Muscle of leg (tissue), 11 donors: ENCODE results near the gene HMGCS1. TPM values are rescaled to one million over a fixed set of nuclear protein-coding genes. Genes with fewer than 3 reads are reported as not detected.

Source experiments
- DNase-seq: peaks from one replicate; pipeline ENCODE4 v3.0.0; 2013
- H3K27ac ChIP-seq: one replicate; pipeline ENCODE4 v1.5.1; 2013; ENCODE audit warnings: mild to moderate bottlenecking, low read length, control low read depth
- H3K27me3 ChIP-seq: one replicate; pipeline ENCODE4 v1.6.1; 2013; ENCODE audit warnings: low read length; ENCODE audit not compliant: control insufficient read depth, insufficient read depth
- H3K36me3 ChIP-seq: one replicate; pipeline ENCODE4 v1.6.1; 2013; ENCODE audit warnings: low read length; ENCODE audit not compliant: control insufficient read depth, insufficient read depth
- H3K4me1 ChIP-seq: one replicate; pipeline ENCODE4 v1.6.1; 2013; ENCODE audit warnings: low read length; ENCODE audit not compliant: control insufficient read depth, insufficient read depth
- H3K4me3 ChIP-seq: one replicate; pipeline ENCODE4 v1.5.1; 2013; ENCODE audit warnings: low read length, control low read depth
- H3K9me3 ChIP-seq: replicated peaks from 2 replicates; pipeline ENCODE4 v1.6.1; 2013; ENCODE audit warnings: low read depth, low read length; ENCODE audit not compliant: control insufficient read depth
- WGBS: methylation state at CpG from one replicate; pipeline ENCODE4 v1.1.5; 2013; ENCODE audit warnings: missing lambda C conversion rate; ENCODE audit not compliant: insufficient coverage; 5-methylcytosine and 5-hydroxymethylcytosine counted together
- polyA plus RNA-seq, 8 donors: library from polyadenylated mRNA; unstranded; fragments of 120-200 nt; gene quantifications; one replicate each; pipeline versions ENCODE4 v1.2.1 to v1.2.3, GENCODE V29; 2013; ENCODE audit warnings: inconsistent platforms in 1 of 8, low replicate concordance in 1 of 8; ENCODE audit not compliant: insufficient read length in 8 of 8, insufficient read depth in 1 of 8
- total RNA-seq: library from RNA; stranded (reverse); fragments of 120-200 nt; gene quantifications from one replicate; pipeline ENCODE4 v1.2.4, GENCODE V29; 2013

Gene HMGCS1
- total and polyA plus RNA-seq, 9 donors = 23.5 to 51.0 (median 39.5) TPM

DNA sequence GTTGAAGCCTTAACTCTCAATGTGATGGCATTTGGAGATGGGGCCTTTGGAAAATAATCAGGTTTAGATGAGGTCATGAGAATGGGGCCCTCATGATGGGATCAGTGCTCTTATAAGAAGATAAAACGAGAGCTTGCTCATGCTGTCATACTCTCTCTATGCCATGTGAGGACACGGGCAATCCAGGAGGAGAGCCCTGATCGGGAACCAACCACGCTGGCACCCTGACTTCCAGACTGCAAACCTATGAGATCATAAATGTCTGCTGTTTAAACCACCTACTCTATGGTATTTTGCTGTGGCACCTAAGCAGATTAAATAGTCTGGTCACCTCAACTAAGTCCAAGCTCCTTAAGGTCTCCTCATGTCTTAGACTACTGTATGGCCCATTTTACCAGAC lies 10.0 kb downstream of the HMGCS1 start:
- 100% methylated on average over 1 of the region's 4 CpGs for WGBS
- DNase-seq = no peak
- H3K4me3 ChIP-seq = no peak overlapping the region
- H3K36me3 ChIP-seq = peaks cover 3% of the 10 kb centered on the region
- H3K4me1 ChIP-seq = no peaks in the 10 kb centered on the region
- no peaks in the 10 kb centered on the region for H3K27me3 ChIP-seq
- no peaks in the 10 kb centered on the region for H3K9me3 ChIP-seq
- no peak overlapping the region for H3K27ac ChIP-seq

GRCh38 chr5:43302481-43302880 lies 10.7 kb downstream of the HMGCS1 start:
- DNase-seq = no peak
- WGBS = no CpG with 5 or more reads among the region's 3 CpGs
- H3K9me3 ChIP-seq = no peaks in the 10 kb centered on the region
- no peaks in the 10 kb centered on the region for H3K4me1 ChIP-seq
- H3K27ac ChIP-seq = no peak overlapping the region
- no peak overlapping the region for H3K4me3 ChIP-seq
- H3K36me3 ChIP-seq = peaks cover 3% of the 10 kb centered on the region
- no peaks in the 10 kb centered on the region for H3K27me3 ChIP-seq

DNA sequence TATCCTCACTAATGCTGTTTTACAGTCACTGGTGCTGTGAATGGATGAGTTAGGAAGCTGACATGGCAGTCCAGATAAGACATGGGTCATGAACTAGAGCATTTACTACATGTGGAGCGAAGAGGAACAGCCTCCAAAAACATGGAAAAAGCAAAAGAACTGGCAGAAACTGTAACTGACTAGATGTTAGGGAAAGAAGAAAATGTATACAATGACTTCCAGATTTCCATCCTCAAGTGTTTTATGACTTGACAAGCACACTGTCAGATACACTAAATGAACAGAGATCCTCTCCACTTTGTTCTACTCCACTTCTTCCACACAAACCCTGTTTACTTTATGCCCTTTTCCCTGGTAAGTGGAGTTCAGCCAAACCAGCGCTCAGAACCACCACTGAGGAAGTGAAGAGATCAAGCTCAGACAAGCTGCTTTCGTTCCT lies 11.5 kb downstream of the HMGCS1 start:
- Histone ChIP-seq H3K36me3 (peaks cover 9% of the 10 kb centered on the region), H3K9me3 (no peaks in the 10 kb centered on the region), H3K4me3 (no peak overlapping the region), H3K27me3 (no peaks in the 10 kb centered on the region), H3K27ac (no peak overlapping the region), H3K4me1 (no peaks in the 10 kb centered on the region)
- WGBS = 85% methylated on average over 2 of the region's 3 CpGs
- DNase-seq = peak; percentile 25

DNA sequence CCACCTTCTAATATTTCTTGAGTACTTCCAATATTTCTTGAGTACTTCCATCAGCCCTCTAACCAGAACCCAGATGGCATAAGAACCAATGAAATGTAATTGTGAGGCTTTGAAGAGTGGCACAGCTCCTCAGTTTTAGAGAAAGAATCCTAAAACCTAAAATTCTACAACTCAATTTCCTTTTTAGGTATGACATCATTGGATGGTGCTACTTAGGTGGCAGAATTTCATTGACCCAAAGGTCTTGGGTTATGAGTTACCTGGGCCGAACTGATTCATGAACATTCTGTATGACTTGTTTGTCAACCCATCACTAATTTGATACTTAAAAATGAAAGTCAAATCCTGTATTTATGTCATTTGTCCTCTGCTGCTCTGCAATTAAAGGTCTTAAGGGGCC lies 13.1 kb downstream of the HMGCS1 start:
- Histone ChIP-seq H3K36me3 (peaks cover 11% of the 10 kb centered on the region), H3K4me1 (no peaks in the 10 kb centered on the region), H3K9me3 (no peaks in the 10 kb centered on the region), H3K27me3 (no peaks in the 10 kb centered on the region), H3K27ac (no peak overlapping the region), H3K4me3 (no peak overlapping the region)
- WGBS = no CpG with 5 or more reads among the region's 1 CpG
- DNase-seq = no peak

- peaks cover 18% of the 10 kb centered on the region for H3K36me3 ChIP-seq
- 60% methylated on average over 1 of the region's 5 CpGs for WGBS
- DNase-seq = peak; percentile 15
- H3K27me3 ChIP-seq = no peaks in the 10 kb centered on the region
- no peak overlapping the region for H3K27ac ChIP-seq
- no peak overlapping the region for H3K4me3 ChIP-seq
- H3K4me1 ChIP-seq = no peaks in the 10 kb centered on the region
- no peaks in the 10 kb centered on the region for H3K9me3 ChIP-seq
Measured at GRCh38 chr5:43298443-43298842, 14.8 kb downstream of the HMGCS1 start.

DNA sequence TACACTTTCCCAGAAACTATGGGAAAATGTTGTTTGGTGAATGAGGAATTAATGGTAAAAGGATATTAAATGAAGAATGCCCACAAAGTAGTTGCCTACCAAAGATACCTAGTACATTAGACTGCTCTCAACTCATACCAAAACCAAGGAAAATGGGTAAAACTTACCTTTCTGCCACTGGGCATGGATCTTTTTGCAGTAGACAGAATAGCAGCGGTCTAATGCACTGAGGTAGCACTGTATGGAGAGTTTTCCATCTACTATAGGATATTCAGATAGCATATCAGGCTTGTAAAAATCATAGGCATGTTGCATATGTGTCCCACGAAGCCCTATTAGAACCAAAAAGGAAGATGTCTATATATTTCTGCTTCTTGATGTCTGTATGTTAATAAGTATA lies 16.4 kb downstream of the HMGCS1 start:
- no peak for DNase-seq
- peaks cover 25% of the 10 kb centered on the region for H3K36me3 ChIP-seq
- no peak overlapping the region for H3K4me3 ChIP-seq
- no CpG with 5 or more reads among the region's 2 CpGs for WGBS
- H3K4me1 ChIP-seq = no peaks in the 10 kb centered on the region
- no peaks in the 10 kb centered on the region for H3K27me3 ChIP-seq
- H3K9me3 ChIP-seq = no peaks in the 10 kb centered on the region
- H3K27ac ChIP-seq = no peak overlapping the region

GRCh38 chr5:43295202-43295601 lies 18.0 kb downstream of the HMGCS1 start:
- Histone ChIP-seq H3K27me3 (no peaks in the 10 kb centered on the region), H3K4me3 (no peak overlapping the region), H3K36me3 (peaks cover 30% of the 10 kb centered on the region), H3K27ac (no peak overlapping the region), H3K4me1 (no peaks in the 10 kb centered on the region), H3K9me3 (no peaks in the 10 kb centered on the region)
- no peak for DNase-seq
- WGBS = 67% methylated on average over 1 of the region's 2 CpGs

DNA sequence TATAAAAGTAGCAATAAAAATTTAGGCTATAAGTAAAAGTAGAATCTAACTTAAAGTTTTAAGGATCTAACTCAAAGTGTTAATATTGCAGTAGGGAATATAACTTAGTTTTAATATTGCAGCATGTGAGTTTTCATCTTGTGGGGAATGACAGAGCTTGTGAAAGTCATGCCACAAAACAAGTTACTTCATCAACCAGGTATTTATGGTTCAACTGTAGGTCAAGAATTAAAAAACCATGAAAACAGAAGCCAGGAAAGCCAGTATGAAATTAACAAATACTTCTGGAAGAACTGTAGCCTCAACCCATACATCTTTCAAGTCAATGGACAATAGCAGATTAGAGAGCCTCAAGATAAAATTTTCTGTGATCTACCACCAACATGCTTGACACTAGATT lies 19.0 kb downstream of the HMGCS1 start:
- H3K9me3 ChIP-seq = no peaks in the 10 kb centered on the region
- H3K27ac ChIP-seq = no peak overlapping the region
- H3K4me1 ChIP-seq = no peaks in the 10 kb centered on the region
- no peaks in the 10 kb centered on the region for H3K27me3 ChIP-seq
- no peak for DNase-seq
- no peak overlapping the region for H3K4me3 ChIP-seq
- H3K36me3 ChIP-seq = peaks cover 31% of the 10 kb centered on the region

DNA sequence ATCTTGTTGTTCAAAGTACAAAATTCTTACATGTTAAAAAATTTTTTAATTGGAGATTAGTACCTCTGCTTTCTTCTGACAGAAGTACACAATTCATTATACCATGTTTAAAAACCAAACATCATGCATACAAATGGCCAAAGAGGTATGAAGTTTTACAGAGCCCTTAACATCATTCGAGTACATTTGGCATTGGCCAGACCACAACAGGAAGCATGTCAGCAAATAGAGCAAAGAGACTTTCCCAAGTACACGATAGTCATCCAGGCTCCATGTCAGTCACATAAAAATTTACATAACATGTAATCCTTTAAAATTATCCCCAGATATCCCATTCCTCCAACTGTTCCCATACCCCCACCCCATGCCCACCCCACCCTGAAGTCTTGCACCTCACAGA lies 22.5 kb downstream of the HMGCS1 start:
- no peaks in the 10 kb centered on the region for H3K9me3 ChIP-seq
- H3K4me3 ChIP-seq = no peak overlapping the region
- no peak overlapping the region for H3K27ac ChIP-seq
- peaks cover 40% of the 10 kb centered on the region for H3K36me3 ChIP-seq
- no peaks in the 10 kb centered on the region for H3K27me3 ChIP-seq
- DNase-seq = no peak
- 63% methylated on average over 1 of the region's 2 CpGs for WGBS
- H3K4me1 ChIP-seq = no peaks in the 10 kb centered on the region

- H3K27ac ChIP-seq = no peak overlapping the region
- no peaks in the 10 kb centered on the region for H3K27me3 ChIP-seq
- no peaks in the 10 kb centered on the region for H3K4me1 ChIP-seq
- DNase-seq = no peak
- WGBS = no CpG with 5 or more reads among the region's 1 CpG
- H3K9me3 ChIP-seq = no peaks in the 10 kb centered on the region
- no peak overlapping the region for H3K4me3 ChIP-seq
- peaks cover 31% of the 10 kb centered on the region for H3K36me3 ChIP-seq
Measured at GRCh38 chr5:43288269-43288831, 24.9 kb downstream of the HMGCS1 start.

DNA sequence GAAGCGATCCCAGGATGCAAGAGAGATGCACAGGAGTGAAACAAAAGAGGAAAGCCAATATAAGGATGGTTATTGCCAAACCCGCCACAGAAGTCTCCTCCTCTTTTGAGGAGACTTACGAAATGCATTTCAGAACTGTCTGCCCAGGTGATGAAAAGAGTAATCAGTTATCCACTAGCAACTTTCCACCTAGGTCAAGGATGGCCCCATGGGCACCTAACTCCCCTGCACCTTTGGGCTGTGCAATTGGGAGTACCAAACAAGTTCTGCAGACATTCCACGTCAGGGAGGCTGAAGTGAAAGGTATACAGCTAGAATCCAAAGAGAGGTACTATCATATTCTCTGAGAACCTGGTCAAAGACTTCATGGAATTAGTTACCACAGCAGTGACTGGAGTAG lies 25.7 kb downstream of the HMGCS1 start:
- no peak for DNase-seq
- H3K4me1 ChIP-seq = no peaks in the 10 kb centered on the region
- no peak overlapping the region for H3K4me3 ChIP-seq
- H3K9me3 ChIP-seq = no peaks in the 10 kb centered on the region
- WGBS = 100% methylated on average over 1 of the region's 4 CpGs
- H3K27me3 ChIP-seq = no peaks in the 10 kb centered on the region
- H3K27ac ChIP-seq = no peak overlapping the region
- H3K36me3 ChIP-seq = peaks cover 28% of the 10 kb centered on the region
